ENCODE data around the gene XRCC5. TPM values are rescaled to one million over a fixed set of nuclear protein-coding genes. Genes with fewer than 3 reads are reported as not detected.

The XRCC5 gene
- total and polyA plus RNA-seq, 2 donors (not counting 1 experiment from before 2014, with no cell fraction given) = 45.5 to 198 TPM

DNA sequence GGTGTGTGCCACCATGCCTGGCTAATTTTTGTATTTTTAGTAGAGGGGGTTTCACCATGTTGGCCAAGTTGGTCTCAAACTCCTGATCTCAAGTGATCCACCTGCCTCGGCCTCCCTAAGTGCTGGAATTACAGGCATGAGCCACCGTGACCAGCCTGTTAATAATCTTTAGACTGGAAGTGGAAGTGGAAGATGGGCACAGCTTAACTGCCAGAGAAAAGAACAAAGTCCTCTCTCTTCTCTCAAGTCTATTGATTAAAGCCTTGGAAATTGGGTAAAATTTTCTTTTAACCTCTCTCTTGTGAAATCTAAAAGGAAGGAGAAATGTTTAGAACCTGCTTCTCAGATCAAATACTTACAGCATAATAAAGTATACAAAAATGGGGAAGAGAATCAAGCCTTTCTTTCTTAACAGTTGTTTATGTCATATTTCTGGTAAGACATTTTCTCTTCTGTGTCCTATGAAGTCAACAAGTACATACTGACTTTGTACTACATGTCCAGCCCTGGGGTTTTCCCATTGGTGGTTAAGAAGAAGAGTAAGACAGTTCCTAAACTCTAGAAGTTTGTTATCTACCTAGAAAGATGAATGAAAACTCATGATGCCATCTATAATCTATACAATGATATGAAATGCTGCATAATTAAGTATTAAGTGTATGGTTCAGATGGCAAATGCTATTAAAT, 22.8 kb upstream of the XRCC5 start:
- Histone ChIP-seq H3K9ac (ENCODE audit: low read length) (no peak overlapping the region), H3K4me2 (replicated peaks; ENCODE audit: low read depth, low read length, poor library complexity, severe bottlenecking) (no peak overlapping the region), H3K4me3 (ENCODE audit: control extremely low read depth in 1 of 5, extremely low read depth in 1 of 5, insufficient read depth in 1 of 5, low read depth in 2 of 5, low read length in 4 of 5) (no peak overlapping the region), H3K4me1 (ENCODE audit: control insufficient read depth in 2 of 2, insufficient read depth in 2 of 2, low read length in 2 of 2) (peaks cover 32 to 38% of the 10 kb centered on the region in 2 donors), H3K9me3 (ENCODE audit: control extremely low read depth in 1 of 3, control insufficient read depth in 2 of 3, insufficient read depth in 1 of 3, low read length in 2 of 3) (no peaks in the 10 kb centered on the region), H3K36me3 (replicated peaks in 1 of 2; ENCODE audit: control extremely low read depth in 1 of 2, control insufficient read depth in 1 of 2, extremely low read depth in 1 of 2, insufficient read depth in 2 of 2, low read length in 1 of 2) (no peaks in the 10 kb centered on the region), H3K79me2 (ENCODE audit: control insufficient read depth, insufficient read depth, low read length) (peaks cover 5% of the 10 kb centered on the region), H3K27ac (ENCODE audit: low read length in 2 of 2) (no peak overlapping the region), H3K27me3 (replicated peaks in 1 of 4; ENCODE audit: control extremely low read depth in 1 of 4, control insufficient read depth in 3 of 4, insufficient read depth in 4 of 4, low read length in 3 of 4) (no peaks in the 10 kb centered on the region), H2AFZ (ENCODE audit: insufficient read depth, low read depth, low read length, poor library complexity, severe bottlenecking) (no peak overlapping the region), H4K20me1 (ENCODE audit: control insufficient read depth, insufficient read depth, low read length, poor library complexity, severe bottlenecking) (no peaks in the 10 kb centered on the region)
- WGBS (ENCODE audit: insufficient coverage) = 100% methylated on average over 1 of the region's 2 CpGs
- no peak for TF ChIP-seq EZH2 (IDR thresholded peaks at IDR 0.05; ENCODE audit: borderline replicate concordance, insufficient read depth, low read depth, low read length, poor library complexity, severe bottlenecking)
- TF ChIP-seq CTCF (IDR thresholded peaks at IDR 0.05) = no peak
- peaks cover 5% of the 10 kb centered on the region for H3K27me3 Mint-ChIP-seq
- peaks cover 36% of the 10 kb centered on the region for H3K4me1 Mint-ChIP-seq
- intact Hi-C loops (cut with micrococcal nuclease) = no loop called here
- H3K4me3 Mint-ChIP-seq = no peak overlapping the region
- CTCF ChIA-PET = no interaction called here
- H3K27ac Mint-ChIP-seq = no peak overlapping the region
- DNase-seq (no peak), ATAC-seq (ENCODE audit: low read depth) (no peak)
- H3K9me3 Mint-ChIP-seq (ENCODE audit: insufficient read depth) = no peaks in the 10 kb centered on the region
- POLR2A ChIA-PET = no interaction called here

- no peak overlapping the region for H3K27ac Mint-ChIP-seq
- Histone ChIP-seq H3K9ac (ENCODE audit: low read length) (no peak overlapping the region), H3K27ac (ENCODE audit: low read length in 2 of 2) (no peak overlapping the region), H3K4me1 (ENCODE audit: control insufficient read depth in 2 of 2, insufficient read depth in 2 of 2, low read length in 2 of 2) (peaks cover under 1% of the 10 kb centered on the region in 2 donors), H4K20me1 (ENCODE audit: control insufficient read depth, insufficient read depth, low read length, poor library complexity, severe bottlenecking) (no peaks in the 10 kb centered on the region), H3K79me2 (ENCODE audit: control insufficient read depth, insufficient read depth, low read length) (peaks cover 5% of the 10 kb centered on the region), H3K4me2 (replicated peaks; ENCODE audit: low read depth, low read length, poor library complexity, severe bottlenecking) (no peak overlapping the region), H3K36me3 (replicated peaks in 1 of 2; ENCODE audit: control extremely low read depth in 1 of 2, control insufficient read depth in 1 of 2, extremely low read depth in 1 of 2, insufficient read depth in 2 of 2, low read length in 1 of 2) (no peaks in the 10 kb centered on the region), H3K27me3 (replicated peaks in 1 of 4; ENCODE audit: control extremely low read depth in 1 of 4, control insufficient read depth in 3 of 4, insufficient read depth in 4 of 4, low read length in 3 of 4) (no peaks in the 10 kb centered on the region), H3K9me3 (ENCODE audit: control extremely low read depth in 1 of 3, control insufficient read depth in 2 of 3, insufficient read depth in 1 of 3, low read length in 2 of 3) (no peaks in the 10 kb centered on the region), H3K4me3 (ENCODE audit: control extremely low read depth in 1 of 5, extremely low read depth in 1 of 5, insufficient read depth in 1 of 5, low read depth in 2 of 5, low read length in 4 of 5) (no peak overlapping the region), H2AFZ (ENCODE audit: insufficient read depth, low read depth, low read length, poor library complexity, severe bottlenecking) (no peak overlapping the region)
- DNase-seq (no peak), ATAC-seq (ENCODE audit: low read depth) (no peak)
- ChIA-PET POLR2A (no interaction called here), CTCF (no interaction called here)
- H3K27me3 Mint-ChIP-seq = peaks cover 5% of the 10 kb centered on the region
- no peaks in the 10 kb centered on the region for H3K9me3 Mint-ChIP-seq (ENCODE audit: insufficient read depth)
- no peak for TF ChIP-seq EZH2 (IDR thresholded peaks at IDR 0.05; ENCODE audit: borderline replicate concordance, insufficient read depth, low read depth, low read length, poor library complexity, severe bottlenecking)
- TF ChIP-seq CTCF (IDR thresholded peaks at IDR 0.05) = no peak
- H3K4me3 Mint-ChIP-seq = no peak overlapping the region
- peaks cover 2% of the 10 kb centered on the region for H3K4me1 Mint-ChIP-seq
- intact Hi-C loops (cut with micrococcal nuclease) = no loop called here
- no CpG with 5 or more reads among the region's 1 CpG for WGBS (ENCODE audit: insufficient coverage)
Observed at GRCh38 chr2:216090369-216090786, 18.8 kb upstream of the XRCC5 start.
